Measurements from ENCODE around the gene IL10. TPM values are rescaled to one million over a fixed set of nuclear protein-coding genes. Genes with fewer than 3 reads are reported as not detected.
"Not testable (repeated sequence)": the region's sequence is repeated elsewhere in the genome, so short reads cannot be mapped to it uniquely, and the experiment has no call there.

The IL10 gene
- total RNA-seq, 4 donors from 2014 or later: 0.78 to 4.8 (median 1.1) TPM; not detected in 1

GRCh38 chr1:206783506-206783905 lies 11.2 kb upstream of the IL10 start:
- no peak overlapping the region for H3K4me3 ChIP-seq
- H3K4me1 ChIP-seq: no peaks in the 10 kb centered on the region
- H3K9me3 ChIP-seq: no peaks in the 10 kb centered on the region
- H3K27me3 ChIP-seq: no peaks in the 10 kb centered on the region
- DNase-seq (ENCODE audit: low spot score in 2 of 2): no peak
- no peaks in the 10 kb centered on the region for H3K36me3 ChIP-seq
- WGBS, 2 donors: 77 to 90% methylated on average over 6 to 7 of the region's 7 CpGs
- no peak for TF ChIP-seq CTCF (IDR thresholded peaks at IDR 0.05)
- TF ChIP-seq EP300 (IDR thresholded peaks at IDR 0.05): no peak
- TF ChIP-seq POLR2A (IDR thresholded peaks at IDR 0.05): no peak
- no peak overlapping the region for H3K27ac ChIP-seq

GRCh38 chr1:206782448-206782847 lies 10.2 kb upstream of the IL10 start:
- WGBS, 2 donors: 82 to 86% methylated on average over 2 of the region's 2 CpGs
- no peak for TF ChIP-seq EP300 (IDR thresholded peaks at IDR 0.05)
- TF ChIP-seq CTCF (IDR thresholded peaks at IDR 0.05): no peak
- no peak for TF ChIP-seq POLR2A (IDR thresholded peaks at IDR 0.05)
- Histone ChIP-seq H3K36me3 (no peaks in the 10 kb centered on the region), H3K4me3 (no peak overlapping the region), H3K27me3 (no peaks in the 10 kb centered on the region), H3K27ac (no peak overlapping the region), H3K4me1 (no peaks in the 10 kb centered on the region), H3K9me3 (no peaks in the 10 kb centered on the region)
- DNase-seq (ENCODE audit: low spot score in 2 of 2): no peak

GRCh38 chr1:206779638-206780037 lies 7.3 kb upstream of the IL10 start:
- 43 to 55% methylated on average over 2 of the region's 2 CpGs for WGBS, 2 donors
- H3K27ac ChIP-seq: no peak overlapping the region
- H3K36me3 ChIP-seq: no peaks in the 10 kb centered on the region
- H3K9me3 ChIP-seq: no peaks in the 10 kb centered on the region
- peaks cover 0 to under 1% of the 10 kb centered on the region in 2 donors for H3K27me3 ChIP-seq
- H3K4me1 ChIP-seq: no peaks in the 10 kb centered on the region
- no peak overlapping the region for H3K4me3 ChIP-seq
- TF ChIP-seq EP300 (IDR thresholded peaks at IDR 0.05) (peak in 1 of 2 donors; percentile 43), CTCF (IDR thresholded peaks at IDR 0.05) (no peak)
- DNase-seq (ENCODE audit: low spot score in 2 of 2): no peak

GRCh38 chr1:206778911-206779310 lies 6.6 kb upstream of the IL10 start:
- DNase-seq (ENCODE audit: low spot score in 2 of 2); H3K27ac ChIP-seq; H3K27me3 ChIP-seq; H3K9me3 ChIP-seq; H3K4me1 ChIP-seq; H3K4me3 ChIP-seq; H3K36me3 ChIP-seq: not testable (repeated sequence)
- WGBS, 2 donors: 66 to 78% methylated on average over 6 of the region's 6 CpGs

GRCh38 chr1:206778031-206778430 lies 5.7 kb upstream of the IL10 start:
- TF ChIP-seq POLR2A (IDR thresholded peaks at IDR 0.05) (no peak), CTCF (IDR thresholded peaks at IDR 0.05) (no peak), EP300 (IDR thresholded peaks at IDR 0.05) (no peak)
- Histone ChIP-seq H3K36me3 (no peaks in the 10 kb centered on the region), H3K27ac (no peak overlapping the region), H3K4me3 (no peak overlapping the region), H3K27me3 (peaks cover 0 to 11% of the 10 kb centered on the region in 2 donors), H3K4me1 (peaks cover 0 to 1% (median 0%) of the 10 kb centered on the region in 4 donors), H3K9me3 (no peaks in the 10 kb centered on the region)
- DNase-seq (ENCODE audit: low spot score in 2 of 2): no peak
- 87 to 88% methylated on average over 7 of the region's 7 CpGs for WGBS, 2 donors

GRCh38 chr1:206776229-206776628 lies 3.9 kb upstream of the IL10 start:
- no peak for DNase-seq (ENCODE audit: low spot score in 2 of 2)
- no peak overlapping the region for H3K27ac ChIP-seq
- peaks cover 0 to 3% (median 0%) of the 10 kb centered on the region in 4 donors for H3K4me1 ChIP-seq
- no peaks in the 10 kb centered on the region for H3K9me3 ChIP-seq
- TF ChIP-seq EP300 (IDR thresholded peaks at IDR 0.05) (no peak), CTCF (IDR thresholded peaks at IDR 0.05) (no peak), POLR2A (IDR thresholded peaks at IDR 0.05) (no peak)
- H3K27me3 ChIP-seq: peaks cover 0 to 11% of the 10 kb centered on the region in 2 donors
- no peaks in the 10 kb centered on the region for H3K36me3 ChIP-seq
- WGBS, 2 donors: 76 to 91% methylated on average over 4 of the region's 4 CpGs
- no peak overlapping the region for H3K4me3 ChIP-seq

Data from tibial nerve (tissue), 4 donors.